ENCODE data around the gene NIPAL3.

Gene NIPAL3

GRCh38 chr1:24493785-24494184, 78.2 kb downstream of the NIPAL3 start:
- H3K4me1 Mint-ChIP-seq, result no peaks in the 10 kb centered on the region
- peaks cover 8% of the 10 kb centered on the region for H3K9me3 Mint-ChIP-seq
- H3K4me3 Mint-ChIP-seq, result no peak overlapping the region
- H3K36me3 Mint-ChIP-seq (ENCODE audit: low read depth), result no peaks in the 10 kb centered on the region
- peaks cover 26% of the 10 kb centered on the region for H3K27me3 Mint-ChIP-seq (ENCODE audit: low read depth)
- TF ChIP-seq CTCF (IDR thresholded peaks at IDR 0.05; ENCODE audit: unreplicated experiment in 3 of 3), result no peak
- H3K27ac Mint-ChIP-seq, result no peak overlapping the region

- TF ChIP-seq CTCF (IDR thresholded peaks at IDR 0.05; ENCODE audit: unreplicated experiment in 3 of 3), result no peak
- peaks cover 60% of the 10 kb centered on the region for H3K27me3 Mint-ChIP-seq (ENCODE audit: low read depth)
- H3K27ac Mint-ChIP-seq, result no peak overlapping the region
- no peaks in the 10 kb centered on the region for H3K9me3 Mint-ChIP-seq
- H3K36me3 Mint-ChIP-seq (ENCODE audit: low read depth), result no peaks in the 10 kb centered on the region
- H3K4me3 Mint-ChIP-seq, result no peak overlapping the region
- H3K4me1 Mint-ChIP-seq, result peaks cover 4% of the 10 kb centered on the region
Observed at GRCh38 chr1:24498589-24498988, 83.0 kb downstream of the NIPAL3 start.

GRCh38 chr1:24500448-24501048, 84.9 kb downstream of the NIPAL3 start:
- H3K4me1 Mint-ChIP-seq, result peaks cover 5% of the 10 kb centered on the region
- H3K27me3 Mint-ChIP-seq (ENCODE audit: low read depth), result peaks cover 69% of the 10 kb centered on the region
- no peak for TF ChIP-seq CTCF (IDR thresholded peaks at IDR 0.05; ENCODE audit: unreplicated experiment in 3 of 3)
- H3K4me3 Mint-ChIP-seq, result peak overlapping the region; percentile 4 to 76 (median 37)
- H3K27ac Mint-ChIP-seq, result no peak overlapping the region
- H3K9me3 Mint-ChIP-seq, result no peaks in the 10 kb centered on the region
- no peaks in the 10 kb centered on the region for H3K36me3 Mint-ChIP-seq (ENCODE audit: low read depth)

- Mint-ChIP-seq H3K27ac (peak overlapping the region in 2 of 3 experiments; percentile 2 to 4), H3K27me3 (ENCODE audit: low read depth) (peaks cover 72% of the 10 kb centered on the region), H3K36me3 (ENCODE audit: low read depth) (no peaks in the 10 kb centered on the region), H3K4me1 (peaks cover 5% of the 10 kb centered on the region), H3K9me3 (no peaks in the 10 kb centered on the region), H3K4me3 (peak overlapping the region; percentile 77 to 87 (median 82))
- TF ChIP-seq CTCF (IDR thresholded peaks at IDR 0.05; ENCODE audit: unreplicated experiment in 3 of 3), result no peak
Observed at GRCh38 chr1:24501371-24502064, 85.9 kb downstream of the NIPAL3 start.

GRCh38 chr1:24502065-24502708, 86.6 kb downstream of the NIPAL3 start:
- H3K4me1 Mint-ChIP-seq, result peaks cover 5% of the 10 kb centered on the region

More at GRCh38 chr1:24502065-24502708, 86.6 kb downstream of the NIPAL3 start:
- Mint-ChIP-seq H3K27ac (peak overlapping the region in 2 of 3 experiments; percentile 2 to 4), H3K9me3 (no peaks in the 10 kb centered on the region), H3K27me3 (ENCODE audit: low read depth) (peaks cover 76% of the 10 kb centered on the region), H3K36me3 (ENCODE audit: low read depth) (no peaks in the 10 kb centered on the region), H3K4me3 (peak overlapping the region; percentile 77 to 82 (median 82))
- TF ChIP-seq CTCF (IDR thresholded peaks at IDR 0.05; ENCODE audit: unreplicated experiment in 3 of 3), result no peak

Data from nephron (organoid).